OCI-LY7 (cell line): ENCODE results near the gene DNAAF2. TPM values are rescaled to one million over a fixed set of nuclear protein-coding genes. Genes with fewer than 3 reads are reported as not detected.

Source experiments
- BruUV-seq: library from RNA; stranded (reverse); fragments of 400-500 nt; replicated peaks from 2 replicates; lab custom pipeline; 2021; lab: Mats Ljungman, UMichigan
- CTCF ChIA-PET: fragments of 300-600 bp; sonication (Branson Sonifier 250); formaldehyde crosslinking; loops from one replicate; lab custom pipeline; 2022; ENCODE audit warnings: antibody characterized with exemption; ENCODE audit not compliant: unreplicated experiment; lab: Charles Lee
- POLR2A ChIA-PET: fragments of 300-600 bp; sonication (Branson Sonifier 250); formaldehyde crosslinking; loops from one replicate; lab custom pipeline; 2022; ENCODE audit warnings: antibody characterized with exemption; lab: Charles Lee
- DNase-seq: peaks from one replicate; pipeline ENCODE4 v3.0.0-alpha.2; 2015; ENCODE audit warnings: low spot score
- H2AFZ ChIP-seq: fragments of 200-600 bp; sonication (generic), shearing (Covaris generic); 2 replicates; pipeline ENCODE4 v1.6.1; 2014; ENCODE audit warnings: mild to moderate bottlenecking, antibody characterized with exemption, low read length, moderate library complexity
- H3K27ac ChIP-seq: fragments of 200-600 bp; sonication (generic); 2 replicates; pipeline ENCODE4 v1.5.1; 2014; ENCODE audit warnings: mixed run types, low read depth, mild to moderate bottlenecking, moderate library complexity, low read length, inconsistent platforms; ENCODE audit not compliant: poor library complexity, severe bottlenecking
- H3K36me3 ChIP-seq: fragments of 200-600 bp; sonication (generic); 2 replicates; pipeline ENCODE4 v1.6.1; 2014; ENCODE audit warnings: mild to moderate bottlenecking, antibody characterized with exemption, low read length, moderate library complexity, mixed read lengths; ENCODE audit not compliant: insufficient read depth
- H3K4me1 ChIP-seq: fragments of 200-600 bp; sonication (generic); 2 replicates; pipeline ENCODE4 v1.5.1; 2014; ENCODE audit warnings: mild to moderate bottlenecking, low read length; ENCODE audit not compliant: insufficient read depth, poor library complexity, severe bottlenecking
- H3K4me2 ChIP-seq: fragments of 200-600 bp; sonication (generic); 2 replicates; pipeline ENCODE4 v1.6.1; 2014; ENCODE audit warnings: mild to moderate bottlenecking, low read length
- H3K4me3 ChIP-seq: fragments of 200-600 bp; sonication (generic); 2 replicates; pipeline ENCODE4 v1.5.1; 2014; ENCODE audit warnings: mild to moderate bottlenecking, low read depth, low read length; ENCODE audit not compliant: poor library complexity, severe bottlenecking
- H3K79me2 ChIP-seq: fragments of 200-600 bp; sonication (generic); 2 replicates; pipeline ENCODE4 v1.6.1; 2016; ENCODE audit warnings: low read depth, mild to moderate bottlenecking, low read length, moderate library complexity, mixed read lengths; ENCODE audit not compliant: insufficient read depth
- H3K9me2 ChIP-seq: fragments of 200-600 bp; sonication (generic); 2 replicates; pipeline ENCODE4 v1.6.1; 2016; ENCODE audit warnings: mild to moderate bottlenecking, low read length, mixed read lengths; ENCODE audit not compliant: insufficient read depth
- H3K9me3 ChIP-seq: fragments of 200-600 bp; sonication (generic); 2 replicates; pipeline ENCODE4 v1.6.1; 2014; ENCODE audit warnings: mild to moderate bottlenecking, mixed run types, low read length, mixed read lengths
- H4K20me1 ChIP-seq: fragments of 200-600 bp; sonication (generic); 2 replicates; pipeline ENCODE4 v1.6.1; 2014; ENCODE audit warnings: mild to moderate bottlenecking, antibody characterized with exemption, low read length, moderate library complexity, mixed read lengths; ENCODE audit not compliant: insufficient read depth
- CTCF ChIP-seq: fragments of 200-600 bp; sonication (generic); conservative IDR thresholded peaks from 2 replicates; pipeline ENCODE4 v1.5.1; 2014; ENCODE audit warnings: mild to moderate bottlenecking, antibody characterized with exemption, low read length, moderate library complexity, mixed read lengths
- EZH2phosphoT487 ChIP-seq: fragments of 200-600 bp; sonication (generic); IDR thresholded peaks from 2 replicates; pipeline ENCODE4 v1.6.1; 2018; ENCODE audit warnings: low read depth, borderline replicate concordance, mild to moderate bottlenecking, mixed run types, antibody characterized with exemption, low read length, moderate library complexity, mixed read lengths
- intact Hi-C: fragments of 100-400 bp; cut with micrococcal nuclease; formaldehyde crosslinking; loops from one replicate; pipeline ENCODE4 v1.10.0; 2022; ENCODE audit not compliant: unreplicated experiment
- total RNA-seq, 2 experiments: library from RNA; depleted of rRNA in 1 of 2; stranded (reverse); fragments of >200 nt in 1 of 2; shearing (Covaris generic) in 1 of 2; gene quantifications; 2 replicates each; pipeline ENCODE4 v1.2.3, GENCODE V29; 2014 to 2022

Gene DNAAF2
- total RNA-seq, 2 experiments from 2014 or later: 9.7 to 14.7 TPM

DNA sequence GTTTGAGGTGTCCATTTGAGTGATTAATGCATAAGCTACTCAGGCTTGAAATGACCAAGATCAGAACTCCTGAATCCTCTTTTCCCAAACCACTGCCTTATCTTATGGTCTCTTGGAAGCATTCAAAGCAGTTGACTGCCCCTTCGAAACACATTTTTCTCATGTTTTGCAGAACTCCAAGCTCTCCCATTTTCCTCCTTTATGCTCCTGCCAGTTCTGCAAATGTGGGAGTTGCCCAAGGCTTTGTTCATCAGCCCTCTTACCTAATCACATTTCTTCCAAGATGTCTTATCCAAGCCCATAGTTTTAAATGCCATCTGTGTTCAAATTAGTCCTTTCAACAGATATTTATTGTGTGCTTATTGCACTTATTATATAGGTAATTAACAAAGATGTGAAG lies 1.8 kb upstream of the DNAAF2 start:
- Histone ChIP-seq H3K27ac (no peak overlapping the region), H3K9me3 (no peaks in the 10 kb centered on the region), H3K36me3 (peaks cover 62% of the 10 kb centered on the region), H3K4me1 (peaks cover 20% of the 10 kb centered on the region), H4K20me1 (0 out of 2 replicates have a peak, but pooled peaks cover 4% of the 10 kb centered on the region), H3K9me2 (no peaks in the 10 kb centered on the region), H2AFZ (no peak overlapping the region), H3K4me3 (no peak overlapping the region), H3K4me2 (no peak overlapping the region), H3K79me2 (peaks cover 74% of the 10 kb centered on the region)
- ChIA-PET POLR2A (interaction anchor here (0.6 to 0.7 kb wide), 2 partner anchors 10 to 186 kb away, joined by 3 read pairs; no protein-coding TSS in a partner anchor), CTCF (interaction anchor here (0.7 kb wide), 1 partner anchor 216 kb away, joined by 3 read pairs; the partner anchor contains the start of gene NEMF)
- BruUV-seq: no TSS peak
- intact Hi-C loops: no loop called here
- DNase-seq: no peak
- no peak for TF ChIP-seq CTCF
- no peak for TF ChIP-seq EZH2phosphoT487

DNA sequence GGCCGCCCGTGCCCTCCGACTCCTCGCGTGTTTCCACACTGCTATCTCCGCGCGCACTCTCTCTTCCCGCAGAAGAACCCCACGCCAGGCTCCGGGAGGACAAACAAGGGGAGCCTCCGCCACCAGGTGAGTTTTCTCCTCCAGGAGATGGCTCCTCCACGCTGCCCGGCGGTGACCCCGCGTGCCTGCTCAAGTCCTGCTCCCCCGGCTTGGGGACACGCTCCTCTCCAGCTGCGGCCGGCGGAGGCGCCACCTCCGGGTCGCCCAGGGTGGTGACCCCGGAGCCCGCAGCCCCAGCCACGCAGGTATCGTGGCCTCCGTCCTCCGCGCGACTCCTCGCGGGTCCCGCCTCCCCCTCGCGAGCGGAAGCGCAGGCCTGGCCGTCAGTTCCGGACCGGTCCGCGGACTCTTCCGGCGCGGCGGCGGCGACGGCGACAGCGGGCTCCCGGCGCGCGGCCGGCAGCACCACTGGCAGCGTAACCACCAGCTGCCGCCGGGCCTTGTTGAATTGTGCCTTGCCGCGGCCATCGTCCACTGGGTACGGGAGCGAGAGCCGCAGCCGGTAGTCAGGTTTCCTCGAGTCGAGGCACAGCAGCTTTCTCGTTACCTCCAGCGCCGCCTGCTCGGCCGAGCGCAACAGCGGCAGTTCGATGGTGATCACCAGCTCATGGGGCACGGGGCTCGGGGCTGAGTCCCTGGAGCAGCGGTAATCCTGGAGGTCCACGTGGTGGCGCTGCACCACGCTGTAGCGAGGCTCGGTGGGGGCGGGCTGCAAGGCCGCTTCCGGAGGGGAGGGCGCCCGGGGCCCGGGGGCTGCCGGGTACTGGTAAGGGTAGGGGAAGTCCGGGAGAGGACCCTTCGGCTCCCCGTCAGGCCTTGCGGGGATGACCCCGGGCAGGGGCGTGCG lies 1.2 kb downstream of the DNAAF2 start:
- TF ChIP-seq EZH2phosphoT487 (no peak), CTCF (peak; percentile 87)
- peak overlapping the region; percentile 93 for H3K27ac ChIP-seq
- intact Hi-C loops: loop anchor here (1.0 to 5.0 kb wide), 12 partner anchors 13 to 898 kb away; partner anchors contain the start of genes DMAC2L, KLHDC2, L2HGDH and MAP4K5
- H3K36me3 ChIP-seq: peaks cover 52% of the 10 kb centered on the region
- H3K4me2 ChIP-seq: peak overlapping the region; percentile 68
- BruUV-seq: no TSS peak
- peak; percentile 98 for DNase-seq
- no peaks in the 10 kb centered on the region; the same call in 1 of the 2 replicates for H3K9me3 ChIP-seq
- no peaks in the 10 kb centered on the region for H3K9me2 ChIP-seq
- peaks cover 87% of the 10 kb centered on the region for H3K79me2 ChIP-seq
- peak overlapping the region; percentile 65 for H2AFZ ChIP-seq
- CTCF ChIA-PET: interaction anchor here (0.6 to 1.5 kb wide), 6 partner anchors 13 to 482 kb away, joined by 3 to 6 read pairs (median 4); partner anchors contain the start of genes LRR1, NEMF and VCPKMT
- peak overlapping the region; percentile 78 for H3K4me3 ChIP-seq
- POLR2A ChIA-PET: interaction anchor here (0.6 to 4.6 kb wide), 14 partner anchors 11 to 402 kb away, joined by 3 to 62 read pairs (median 4); partner anchors contain the start of genes KLHDC2, LRR1, MGAT2 and NEMF
- H4K20me1 ChIP-seq: 0 out of 2 replicates have a peak, but pooled peaks cover 4% of the 10 kb centered on the region
- H3K4me1 ChIP-seq: peaks cover 31% of the 10 kb centered on the region
